GM10847 (cell line): ENCODE data around the gene TFIP11.

Experiments used
- POLR2A ChIP-seq: IDR thresholded peaks from 2 replicates; pipeline ENCODE4 v1.6.1; 2011; ENCODE audit not compliant: insufficient read length; ENCODE audit errors: extremely low read depth

TFIP11 gene

GRCh38 chr22:26494506-26494905 is 17.8 kb downstream of the TFIP11 start:
- no peak for TF ChIP-seq POLR2A

GRCh38 chr22:26492220-26492619 is 20.1 kb downstream of the TFIP11 start:
- TF ChIP-seq POLR2A, result no peak

- no peak for TF ChIP-seq POLR2A
Observed at GRCh38 chr22:26489447-26490036, 22.7 kb downstream of the TFIP11 start.

- no peak for TF ChIP-seq POLR2A
Observed at GRCh38 chr22:26487996-26488395, 24.3 kb downstream of the TFIP11 start.

- TF ChIP-seq POLR2A, result no peak
Observed at GRCh38 chr22:26486394-26486793, 25.9 kb downstream of the TFIP11 start.

GRCh38 chr22:26485806-26486390 is 26.4 kb downstream of the TFIP11 start:
- TF ChIP-seq POLR2A, result no peak

- TF ChIP-seq POLR2A, result no peak
Observed at GRCh38 chr22:26485013-26485412, 27.3 kb downstream of the TFIP11 start.

GRCh38 chr22:26484360-26484706 is 27.9 kb downstream of the TFIP11 start:
- no peak for TF ChIP-seq POLR2A

- peak; percentile 93 for TF ChIP-seq POLR2A
Observed at GRCh38 chr22:26483439-26484359, 28.6 kb downstream of the TFIP11 start, which contains the start of the genes HPS4 and SRRD. TSS of gene HPS4 (minus strand) at chr22:26483783. CDS start at chr22:26481762, 2,021 bp downstream. TSS of gene SRRD (plus strand) at chr22:26483877. CDS start at chr22:26483891, 14 bp downstream.

GRCh38 chr22:26483043-26483438 is 29.2 kb downstream of the TFIP11 start:
- TF ChIP-seq POLR2A, result no peak

GRCh38 chr22:26482161-26482560 is 30.1 kb downstream of the TFIP11 start:
- TF ChIP-seq POLR2A, result no peak

- TF ChIP-seq POLR2A, result no peak
Observed at GRCh38 chr22:26481694-26482093, 30.6 kb downstream of the TFIP11 start.

- no peak for TF ChIP-seq POLR2A
Observed at GRCh38 chr22:26481112-26481693, 31.1 kb downstream of the TFIP11 start.

GRCh38 chr22:26480611-26480932 is 31.7 kb downstream of the TFIP11 start:
- no peak for TF ChIP-seq POLR2A

GRCh38 chr22:26479792-26480610 is 32.3 kb downstream of the TFIP11 start:
- TF ChIP-seq POLR2A, result no peak
